Suprapubic skin (tissue), 3 donors: ENCODE data around the gene PPM1F.

Experiments used
- CTCF ChIP-seq, 2 donors: fragments of 200-600 bp in 1 of 2; fragments of 450-650 bp in 1 of 2; sonication (generic) in 1 of 2; IDR thresholded peaks; one replicate each; pipeline ENCODE4 v1.5.1; 2016 to 2019; ENCODE audit warnings: antibody characterized with exemption in 2 of 2, mild to moderate bottlenecking in 1 of 2, moderate library complexity in 1 of 2
- EP300 ChIP-seq: sonication (generic); formaldehyde crosslinking; IDR thresholded peaks from one replicate; pipeline ENCODE4 v1.6.1; 2017; ENCODE audit warnings: antibody characterized with exemption
- POLR2A ChIP-seq, 2 donors: fragments of 450-650 bp; IDR thresholded peaks; one replicate each; pipeline ENCODE4 v1.6.1; 2017; ENCODE audit warnings: antibody characterized with exemption in 2 of 2, mild to moderate bottlenecking in 2 of 2, moderate library complexity in 2 of 2

- no peak for TF ChIP-seq CTCF (IDR thresholded peaks at IDR 0.05)
- TF ChIP-seq POLR2A (IDR thresholded peaks at IDR 0.05): no peak
- no peak for TF ChIP-seq EP300
Measured at GRCh38 chr22:21968452-21969129, 15.9 kb upstream of the PPM1F start.
